OCI-LY1 (cell line): ENCODE data around the gene GSG1L.

ENCODE experiments used
- EZH2 ChIP-seq: fragments of 200-600 bp; sonication (generic), shearing (Covaris generic); IDR thresholded peaks from 2 replicates; pipeline ENCODE4 v1.8.0; 2017; ENCODE audit warnings: borderline replicate concordance, mixed run types, mild to moderate bottlenecking, antibody characterized with exemption, low read length, moderate library complexity, mixed read lengths
- TF ChIP-seq, protein P1 (sequence below): fragments of 200-600 bp; sonication (generic), shearing (Covaris generic); IDR thresholded peaks from 2 replicates; pipeline ENCODE4 v1.5.1; 2017; ENCODE audit warnings: mild to moderate bottlenecking, antibody characterized with exemption, low read length, moderate library complexity, mixed read lengths

DNA sequence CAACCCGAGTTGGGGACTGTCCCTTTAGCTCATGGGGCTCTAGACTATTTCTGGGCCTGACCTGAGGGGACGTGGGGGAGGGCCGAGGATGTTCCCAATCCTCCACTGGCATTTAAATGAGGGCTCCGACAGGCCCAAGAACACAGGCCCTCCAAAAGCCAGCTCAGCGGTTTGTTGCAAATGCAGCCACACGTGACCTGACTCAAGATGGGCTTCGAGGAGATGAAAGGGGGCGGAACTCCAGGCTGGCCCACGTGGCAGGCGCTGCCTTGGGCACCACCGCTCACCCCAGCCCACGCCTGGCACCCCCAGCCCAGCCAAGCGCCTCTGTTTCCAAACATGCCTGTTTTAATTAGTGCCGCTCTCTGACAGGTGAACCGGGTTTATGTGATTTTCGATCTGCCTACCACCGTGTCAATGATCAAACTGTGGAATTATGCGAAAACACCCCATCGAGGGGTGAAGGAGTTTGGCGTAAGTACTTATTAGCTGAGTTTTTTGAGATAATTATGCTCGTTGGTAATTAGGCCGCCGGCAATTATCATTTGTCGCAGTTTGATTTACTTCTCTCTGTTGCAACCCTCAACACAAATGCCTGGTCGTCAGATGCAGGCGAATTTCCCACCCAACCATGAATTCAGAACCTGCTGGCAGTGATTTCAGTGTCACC lies 286.8 kb downstream of the GSG1L start:
- TF ChIP-seq, protein P1, sequence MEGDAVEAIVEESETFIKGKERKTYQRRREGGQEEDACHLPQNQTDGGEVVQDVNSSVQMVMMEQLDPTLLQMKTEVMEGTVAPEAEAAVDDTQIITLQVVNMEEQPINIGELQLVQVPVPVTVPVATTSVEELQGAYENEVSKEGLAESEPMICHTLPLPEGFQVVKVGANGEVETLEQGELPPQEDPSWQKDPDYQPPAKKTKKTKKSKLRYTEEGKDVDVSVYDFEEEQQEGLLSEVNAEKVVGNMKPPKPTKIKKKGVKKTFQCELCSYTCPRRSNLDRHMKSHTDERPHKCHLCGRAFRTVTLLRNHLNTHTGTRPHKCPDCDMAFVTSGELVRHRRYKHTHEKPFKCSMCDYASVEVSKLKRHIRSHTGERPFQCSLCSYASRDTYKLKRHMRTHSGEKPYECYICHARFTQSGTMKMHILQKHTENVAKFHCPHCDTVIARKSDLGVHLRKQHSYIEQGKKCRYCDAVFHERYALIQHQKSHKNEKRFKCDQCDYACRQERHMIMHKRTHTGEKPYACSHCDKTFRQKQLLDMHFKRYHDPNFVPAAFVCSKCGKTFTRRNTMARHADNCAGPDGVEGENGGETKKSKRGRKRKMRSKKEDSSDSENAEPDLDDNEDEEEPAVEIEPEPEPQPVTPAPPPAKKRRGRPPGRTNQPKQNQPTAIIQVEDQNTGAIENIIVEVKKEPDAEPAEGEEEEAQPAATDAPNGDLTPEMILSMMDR = no peak
- TF ChIP-seq EZH2 = no peak
